ENCODE results near the gene RPL23.

GRCh38 chr17:38889745-38890409 is 36.4 kb upstream of the RPL23 start:
- TF ChIP-seq CTCF (IDR thresholded peaks at IDR 0.05): no peak
- TF ChIP-seq POLR2A (IDR thresholded peaks at IDR 0.05): no peak
